OCI-LY3 (cell line): Measurements from ENCODE around the gene CIB1.

Experiments
- H2AFZ ChIP-seq: fragments of 200-600, 300-600 bp; shearing (Covaris generic); 2 replicates; pipeline ENCODE4 v1.6.0; 2014; ENCODE audit warnings: antibody characterized with exemption, low read depth, low read length
- H3K27ac ChIP-seq: fragments of 200-600, 300-600 bp; sonication (generic); 2 replicates; pipeline ENCODE4 v1.5.1; 2014; ENCODE audit warnings: mild to moderate bottlenecking, low read length, moderate library complexity, mixed read lengths
- H3K27me3 ChIP-seq: fragments of 200-600, 300-600 bp; sonication (generic); 2 replicates; pipeline ENCODE4 v1.6.1; 2014; ENCODE audit warnings: low read depth, low read length, mixed read lengths
- H3K36me3 ChIP-seq: fragments of 200-600, 300-600 bp; sonication (generic); replicated peaks from 2 replicates; pipeline ENCODE3; 2014; ENCODE audit warnings: low read depth, low read length, mixed read lengths
- H3K4me1 ChIP-seq: fragments of 300-600, 200-600 bp; sonication (generic); 2 replicates; pipeline ENCODE4 v1.6.1; 2014; ENCODE audit warnings: low read length, mixed read lengths
- H3K4me2 ChIP-seq: fragments of 200-600, 300-600 bp; sonication (generic); 2 replicates; pipeline ENCODE4 v1.6.1; 2014; ENCODE audit warnings: low read length, mixed read lengths
- H3K4me3 ChIP-seq: fragments of 300-600, 200-600 bp; sonication (generic); 2 replicates; pipeline ENCODE4 v1.5.1; 2014; ENCODE audit warnings: antibody characterized with exemption, mild to moderate bottlenecking, low read length, moderate library complexity
- H3K79me2 ChIP-seq: fragments of 300-600, 200-600 bp; shearing (Covaris generic); 2 replicates; pipeline ENCODE4 v1.6.1; 2014; ENCODE audit warnings: mild to moderate bottlenecking, low read length, mixed read lengths
- H3K9ac ChIP-seq: fragments of 300-600, 200-600 bp; shearing (Covaris generic); 2 replicates; pipeline ENCODE4 v1.6.0; 2014; ENCODE audit warnings: mild to moderate bottlenecking, low read length, moderate library complexity
- H3K9me3 ChIP-seq: fragments of 200-600, 300-600 bp; shearing (Covaris generic); 2 replicates; pipeline ENCODE4 v1.6.1; 2014; ENCODE audit warnings: low read length, mixed read lengths; ENCODE audit not compliant: insufficient read depth
- H4K20me1 ChIP-seq: fragments of 200-600, 300-600 bp; sonication (generic); 2 replicates; pipeline ENCODE4 v1.6.1; 2016; ENCODE audit warnings: low read length, mixed read lengths; ENCODE audit not compliant: insufficient read depth
- CTCF ChIP-seq: fragments of 200-600, 300-600 bp; sonication (generic); IDR thresholded peaks from 2 replicates; pipeline ENCODE4 v1.5.1; 2014; ENCODE audit warnings: antibody characterized with exemption, low read length, low read depth
- EZH2phosphoT487 ChIP-seq: fragments of 200-600 bp; shearing (Covaris generic); IDR thresholded peaks from 2 replicates; pipeline ENCODE4 v1.6.1; 2018; ENCODE audit warnings: antibody characterized with exemption, mixed run types, low read depth

Gene CIB1

GRCh38 chr15:90187257-90187868 lies 46.4 kb downstream of the CIB1 start:
- Histone ChIP-seq H3K27ac (no peak overlapping the region), H3K4me1 (peaks cover 41% of the 10 kb centered on the region), H4K20me1 (no peaks in the 10 kb centered on the region), H3K4me3 (no peak overlapping the region), H3K9me3 (no peaks in the 10 kb centered on the region), H3K4me2 (no peak overlapping the region), H3K9ac (no peak overlapping the region), H3K36me3 (no peaks in the 10 kb centered on the region), H2AFZ (no peak overlapping the region), H3K27me3 (peaks cover 14% of the 10 kb centered on the region), H3K79me2 (no peaks in the 10 kb centered on the region)
- TF ChIP-seq EZH2phosphoT487: no peak
- no peak for TF ChIP-seq CTCF

- no peaks in the 10 kb centered on the region for H3K79me2 ChIP-seq
- peak overlapping the region; percentile 80 for H2AFZ ChIP-seq
- no peaks in the 10 kb centered on the region for H3K9me3 ChIP-seq
- no peak overlapping the region for H3K27ac ChIP-seq
- H3K9ac ChIP-seq: peak overlapping the region; percentile 62
- TF ChIP-seq CTCF (no peak), EZH2phosphoT487 (no peak)
- peaks cover 32% of the 10 kb centered on the region for H3K27me3 ChIP-seq
- peaks cover 19% of the 10 kb centered on the region for H3K4me1 ChIP-seq
- H4K20me1 ChIP-seq: no peaks in the 10 kb centered on the region
- H3K36me3 ChIP-seq: no peaks in the 10 kb centered on the region
- H3K4me2 ChIP-seq: peak overlapping the region; percentile 83
- H3K4me3 ChIP-seq: peak overlapping the region; percentile 85
Observed at GRCh38 chr15:90184786-90185704, 48.7 kb downstream of the CIB1 start.

GRCh38 chr15:90184119-90184785 lies 49.5 kb downstream of the CIB1 start:
- no peaks in the 10 kb centered on the region for H4K20me1 ChIP-seq
- peaks cover 19% of the 10 kb centered on the region for H3K4me1 ChIP-seq
- peak overlapping the region; percentile 83 for H3K4me2 ChIP-seq
- no peaks in the 10 kb centered on the region for H3K79me2 ChIP-seq
- H3K9ac ChIP-seq: peak overlapping the region; percentile 62
- H3K27ac ChIP-seq: no peak overlapping the region
- no peaks in the 10 kb centered on the region for H3K36me3 ChIP-seq
- peaks cover 39% of the 10 kb centered on the region for H3K27me3 ChIP-seq
- peak overlapping the region; percentile 85 for H3K4me3 ChIP-seq
- peak overlapping the region; percentile 80 for H2AFZ ChIP-seq
- no peaks in the 10 kb centered on the region for H3K9me3 ChIP-seq
- TF ChIP-seq EZH2phosphoT487: no peak

GRCh38 chr15:90181776-90182175 lies 52.0 kb downstream of the CIB1 start:
- H3K9ac ChIP-seq: no peak overlapping the region
- no peak overlapping the region for H3K4me3 ChIP-seq
- no peaks in the 10 kb centered on the region for H3K79me2 ChIP-seq
- no peaks in the 10 kb centered on the region for H3K36me3 ChIP-seq
- no peaks in the 10 kb centered on the region for H4K20me1 ChIP-seq
- H3K4me1 ChIP-seq: peaks cover 23% of the 10 kb centered on the region
- H2AFZ ChIP-seq: no peak overlapping the region
- H3K9me3 ChIP-seq: no peaks in the 10 kb centered on the region
- no peak overlapping the region for H3K4me2 ChIP-seq
- peaks cover 46% of the 10 kb centered on the region for H3K27me3 ChIP-seq
- TF ChIP-seq EZH2phosphoT487 (no peak), CTCF (no peak)
- no peak overlapping the region for H3K27ac ChIP-seq
